Measurements from ENCODE around the gene TRIM44.
"Not testable (repeated sequence)": the region's sequence is repeated elsewhere in the genome, so short reads cannot be mapped to it uniquely, and the experiment has no call there.

The TRIM44 gene

DNA sequence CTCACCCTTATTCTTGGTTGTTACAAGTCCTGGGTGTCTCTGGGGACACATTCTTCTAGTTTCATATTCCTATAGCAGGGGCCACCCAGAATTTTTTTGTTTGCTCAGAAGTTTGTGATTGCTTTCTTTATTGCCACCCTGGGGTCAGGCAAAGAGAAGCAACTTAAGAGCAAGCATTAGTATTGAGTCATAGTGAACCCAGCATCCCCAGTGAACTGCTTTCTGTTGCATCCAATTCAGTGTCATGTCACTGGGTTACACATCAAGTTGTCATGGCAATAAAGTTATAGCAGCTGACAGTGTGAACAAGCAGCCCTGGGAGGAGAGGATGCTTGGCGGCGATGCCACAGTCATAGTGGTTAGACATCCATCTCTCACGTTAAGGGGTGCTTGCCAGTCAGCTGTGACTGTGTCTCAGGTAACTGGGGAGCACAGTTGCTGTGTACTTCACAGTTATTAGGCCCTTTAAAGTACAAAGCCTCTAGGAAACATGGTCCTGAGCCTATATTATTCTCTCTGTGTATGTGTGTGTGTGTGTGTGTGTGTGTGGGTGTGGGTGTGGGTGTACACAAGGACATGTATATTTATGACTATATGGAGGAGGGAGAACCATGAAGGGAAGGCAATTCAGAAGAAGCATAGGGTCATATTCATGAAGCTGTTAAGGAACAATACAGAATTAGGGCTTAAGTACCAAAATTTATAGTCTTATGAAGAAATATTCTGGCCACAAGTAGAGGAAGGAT is 52.5 kb downstream of the TRIM44 start:
- Mint-ChIP-seq H3K4me1 (peaks cover 26% of the 10 kb centered on the region), H3K27ac (no peak overlapping the region), H3K36me3 (peaks cover 6% of the 10 kb centered on the region), H3K4me3 (no peak overlapping the region), H3K9me3 (peaks cover 4% of the 10 kb centered on the region)
- ATAC-seq = peak; percentile 98
- peak in 1 of 2 donors; percentile 49 for DNase-seq (ENCODE audit: low spot score in 2 of 2)

- H3K4me3 Mint-ChIP-seq; H3K27ac Mint-ChIP-seq; DNase-seq (ENCODE audit: low spot score in 2 of 2); H3K36me3 Mint-ChIP-seq; ATAC-seq; H3K9me3 Mint-ChIP-seq: not testable (repeated sequence)
- peaks cover 26% of the 10 kb centered on the region for H3K4me1 Mint-ChIP-seq
These were observed 53.1 kb downstream of the TRIM44 start for GRCh38 chr11:35715677-35716076.

DNA sequence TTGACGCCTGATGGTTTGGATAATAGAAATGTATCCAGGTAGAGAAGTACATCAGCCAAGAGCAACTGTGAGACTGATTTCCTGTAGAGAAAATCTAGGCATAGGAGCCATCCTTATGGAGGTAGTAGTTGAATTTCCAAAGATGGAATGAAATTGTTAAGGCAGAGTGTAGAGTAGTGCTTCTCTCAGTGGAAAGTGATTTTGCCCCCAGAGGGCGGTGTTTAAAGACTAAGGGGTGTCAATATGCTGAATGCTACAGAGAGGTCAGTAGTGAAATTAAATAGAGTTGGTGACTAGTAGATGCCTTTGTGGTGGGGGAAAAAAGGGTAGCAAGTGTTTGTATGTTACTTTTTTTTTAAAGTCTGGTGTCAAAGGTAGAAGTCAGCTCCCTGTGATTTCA is 54.5 kb downstream of the TRIM44 start:
- Mint-ChIP-seq H3K36me3 (peaks cover 6% of the 10 kb centered on the region), H3K4me1 (peaks cover 33% of the 10 kb centered on the region), H3K27ac (no peak overlapping the region), H3K9me3 (peaks cover 4% of the 10 kb centered on the region), H3K4me3 (no peak overlapping the region)
- DNase-seq (ENCODE audit: low spot score in 2 of 2) = no peak
- no peak for ATAC-seq

DNA sequence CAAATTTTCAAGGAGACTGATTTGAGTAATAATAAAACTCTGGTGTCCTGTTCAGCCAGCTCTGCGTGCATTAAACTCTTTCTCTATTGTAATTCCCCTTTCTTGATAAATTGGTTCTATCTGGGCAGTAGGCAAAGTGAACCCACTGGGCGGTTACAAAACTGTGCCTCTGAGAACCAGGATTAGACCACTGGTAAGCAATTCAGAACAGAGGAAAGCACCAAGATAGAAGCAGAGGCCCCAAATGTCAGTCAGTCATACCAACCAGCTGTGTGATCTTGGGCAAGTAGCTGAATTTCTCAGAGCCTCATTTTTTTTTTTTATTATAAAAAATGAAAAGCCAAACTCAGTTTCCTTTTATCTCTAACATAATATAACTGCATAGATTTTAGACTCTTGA is 54.9 kb downstream of the TRIM44 start:
- DNase-seq (ENCODE audit: low spot score in 2 of 2) (no peak), ATAC-seq (no peak)
- Mint-ChIP-seq H3K9me3 (peaks cover 4% of the 10 kb centered on the region), H3K4me3 (no peak overlapping the region), H3K27ac (no peak overlapping the region), H3K4me1 (peaks cover 34% of the 10 kb centered on the region), H3K36me3 (peaks cover 3% of the 10 kb centered on the region)

DNA sequence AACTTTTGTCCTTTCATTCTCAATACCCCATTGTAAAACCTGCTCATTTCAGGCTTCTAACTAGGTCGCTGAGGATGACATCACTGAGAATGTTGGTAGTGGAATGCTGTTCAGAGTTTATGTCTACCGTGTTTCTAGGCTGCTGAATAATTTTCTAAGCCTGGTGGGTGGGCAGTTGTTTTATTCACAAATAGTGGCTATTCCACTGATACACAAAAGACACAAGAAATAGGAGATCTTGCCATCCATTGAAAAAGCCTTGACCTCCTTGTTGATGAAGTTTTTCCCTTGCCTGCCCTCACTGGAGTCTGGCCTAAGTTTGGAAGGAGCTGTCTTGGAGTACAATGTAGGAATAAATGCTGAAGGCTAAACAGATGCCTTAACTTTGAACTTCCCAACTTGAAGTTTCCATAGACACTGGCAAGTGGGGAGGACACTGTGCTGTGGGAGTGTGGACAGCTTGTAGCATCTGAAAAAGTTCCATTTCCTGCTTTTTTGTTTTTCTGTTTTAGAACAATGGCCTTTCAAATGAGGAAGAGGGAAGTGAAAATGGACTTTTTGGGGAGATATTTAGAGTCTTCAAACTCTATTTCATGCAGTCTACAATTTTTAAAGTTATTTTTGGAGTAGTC is 59.2 kb downstream of the TRIM44 start:
- Mint-ChIP-seq H3K4me3 (no peak overlapping the region), H3K36me3 (peaks cover 17% of the 10 kb centered on the region), H3K9me3 (no peaks in the 10 kb centered on the region), H3K4me1 (peaks cover 16% of the 10 kb centered on the region), H3K27ac (peak overlapping the region; percentile 50)
- peak; percentile 74 for ATAC-seq
- no peak for DNase-seq (ENCODE audit: low spot score in 2 of 2)

DNA sequence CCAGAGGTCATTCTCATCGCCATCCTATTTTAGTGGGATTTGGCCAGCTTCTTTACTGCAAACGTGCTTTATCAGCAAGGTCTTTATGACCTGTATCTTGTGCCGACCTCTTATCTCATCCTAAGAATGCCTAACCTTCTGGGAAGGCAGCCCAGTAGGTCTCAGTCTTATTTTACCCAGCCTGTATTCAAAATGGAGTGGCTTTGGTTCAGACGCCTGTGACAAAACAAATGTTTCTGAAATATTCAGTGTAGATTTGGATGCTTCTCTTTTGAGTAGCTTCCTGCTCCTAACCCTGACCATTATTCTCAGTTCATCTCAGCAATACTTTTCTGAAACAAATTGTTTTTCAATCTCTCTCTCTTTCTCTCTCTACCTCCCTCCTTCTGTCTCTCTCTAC is 60.1 kb downstream of the TRIM44 start:
- peak overlapping the region; percentile 50 for H3K27ac Mint-ChIP-seq
- no peak overlapping the region for H3K4me3 Mint-ChIP-seq
- no peaks in the 10 kb centered on the region for H3K9me3 Mint-ChIP-seq
- ATAC-seq (no peak), DNase-seq (ENCODE audit: low spot score in 2 of 2) (no peak)
- peaks cover 8% of the 10 kb centered on the region for H3K4me1 Mint-ChIP-seq
- H3K36me3 Mint-ChIP-seq = peaks cover 25% of the 10 kb centered on the region

DNA sequence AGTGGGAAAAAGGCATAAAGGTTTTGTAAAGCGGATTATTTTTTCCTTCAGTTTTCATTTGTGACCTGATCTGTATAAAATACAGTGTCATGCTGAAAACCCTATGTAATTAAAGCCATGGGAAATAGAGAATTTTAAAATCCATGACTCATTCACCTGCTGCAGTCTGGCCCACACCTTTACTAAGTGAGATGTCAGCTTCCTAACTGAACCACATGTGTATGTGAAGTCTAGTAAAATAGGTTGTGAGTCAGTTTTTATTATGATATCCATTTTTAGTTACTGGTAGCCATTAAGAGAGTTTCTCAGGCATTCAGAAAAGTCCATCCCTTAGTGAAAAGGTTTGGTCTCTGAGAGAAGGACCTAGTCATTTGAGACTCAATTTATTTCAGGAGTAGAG is 60.9 kb downstream of the TRIM44 start:
- H3K36me3 Mint-ChIP-seq = peaks cover 33% of the 10 kb centered on the region
- no peak overlapping the region for H3K27ac Mint-ChIP-seq
- no peak for DNase-seq (ENCODE audit: low spot score in 2 of 2)
- H3K4me1 Mint-ChIP-seq = peaks cover 8% of the 10 kb centered on the region
- H3K9me3 Mint-ChIP-seq = no peaks in the 10 kb centered on the region
- H3K4me3 Mint-ChIP-seq = no peak overlapping the region
- no peak for ATAC-seq

DNA sequence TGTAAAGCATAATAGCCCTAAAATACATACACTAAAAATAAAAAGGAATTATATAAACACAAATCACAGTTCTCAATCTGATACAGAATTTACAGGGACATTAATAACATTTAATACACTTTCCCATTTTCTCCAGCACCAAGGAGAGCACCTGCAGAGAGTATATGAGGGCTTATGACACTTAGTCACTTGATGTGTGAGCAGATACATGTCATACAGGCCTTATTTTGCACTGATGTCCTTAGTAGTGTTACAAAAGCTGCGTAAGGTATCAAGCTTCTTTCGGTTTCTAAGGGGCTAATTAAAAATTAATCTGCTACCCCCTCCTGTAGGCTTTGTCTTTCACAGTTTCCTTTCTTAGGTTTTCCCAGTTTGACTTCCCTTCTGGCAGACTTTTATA is 61.3 kb downstream of the TRIM44 start:
- peaks cover 8% of the 10 kb centered on the region for H3K4me1 Mint-ChIP-seq
- H3K36me3 Mint-ChIP-seq = peaks cover 37% of the 10 kb centered on the region
- no peak overlapping the region for H3K4me3 Mint-ChIP-seq
- ATAC-seq (no peak), DNase-seq (ENCODE audit: low spot score in 2 of 2) (no peak)
- H3K27ac Mint-ChIP-seq = no peak overlapping the region
- no peaks in the 10 kb centered on the region for H3K9me3 Mint-ChIP-seq

DNA sequence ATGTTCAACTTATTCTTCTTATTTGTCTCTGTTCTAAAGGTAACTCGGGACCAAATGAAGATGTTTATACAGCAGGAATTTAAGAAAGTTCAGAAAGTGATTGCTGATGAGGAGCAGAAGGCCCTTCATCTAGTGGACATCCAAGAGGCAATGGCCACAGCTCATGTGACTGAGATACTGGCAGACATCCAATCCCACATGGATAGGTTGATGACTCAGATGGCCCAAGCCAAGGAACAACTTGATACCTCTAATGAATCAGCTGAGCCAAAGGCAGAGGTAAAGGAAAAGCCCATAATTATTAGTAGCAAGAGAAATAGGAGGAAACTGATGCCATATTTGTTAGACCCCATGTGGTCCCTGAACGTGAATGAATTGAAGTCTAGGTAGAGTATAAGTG is 63.3 kb downstream of the TRIM44 start:
- H3K36me3 Mint-ChIP-seq = peaks cover 38% of the 10 kb centered on the region
- H3K9me3 Mint-ChIP-seq = peaks cover 3% of the 10 kb centered on the region
- ATAC-seq = no peak
- DNase-seq (ENCODE audit: low spot score in 2 of 2) = no peak
- H3K4me1 Mint-ChIP-seq = peaks cover 8% of the 10 kb centered on the region
- H3K27ac Mint-ChIP-seq = no peak overlapping the region
- H3K4me3 Mint-ChIP-seq = no peak overlapping the region

DNA sequence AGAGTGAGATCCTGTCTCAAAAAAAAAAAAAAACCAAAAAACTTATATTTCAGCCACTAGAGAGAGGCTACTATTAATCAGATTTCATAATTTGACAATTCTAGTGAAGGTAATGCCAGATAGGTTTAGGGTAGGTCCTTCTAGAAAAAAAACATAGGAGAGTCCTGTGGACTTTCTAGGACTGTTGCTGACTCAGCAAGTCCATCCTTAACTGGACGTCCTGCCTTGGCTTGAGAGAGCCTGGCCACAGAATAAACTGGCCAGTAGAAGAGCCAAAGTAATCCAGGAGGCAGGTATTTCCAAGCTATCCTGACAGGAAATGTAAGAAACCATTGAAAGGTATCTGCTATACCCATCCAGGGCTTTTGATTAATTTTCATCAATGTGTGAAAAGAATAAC is 64.6 kb downstream of the TRIM44 start:
- Mint-ChIP-seq H3K27ac (no peak overlapping the region), H3K4me3 (no peak overlapping the region), H3K36me3 (peaks cover 38% of the 10 kb centered on the region), H3K4me1 (no peaks in the 10 kb centered on the region), H3K9me3 (peaks cover 3% of the 10 kb centered on the region)
- DNase-seq (ENCODE audit: low spot score in 2 of 2) (no peak), ATAC-seq (no peak)

DNA sequence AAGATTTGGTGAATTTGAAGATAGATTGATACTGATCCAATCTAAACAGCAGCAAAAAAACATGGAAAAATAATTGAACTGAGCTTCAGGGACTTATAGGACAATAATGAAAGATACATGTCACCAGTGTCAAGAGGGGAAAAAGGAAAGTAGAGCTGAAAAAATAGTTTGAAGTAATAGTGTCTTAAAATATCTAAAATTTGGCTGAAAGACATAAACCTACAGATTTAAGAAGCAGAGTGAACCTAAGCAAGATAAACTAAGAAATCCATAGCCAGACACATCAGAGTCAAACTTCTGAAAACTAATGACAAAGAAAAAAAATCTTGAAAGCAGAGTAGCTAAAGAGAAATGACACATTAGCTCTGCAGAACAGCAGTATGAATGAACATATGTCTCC is 67.7 kb downstream of the TRIM44 start:
- H3K9me3 Mint-ChIP-seq = peaks cover 8% of the 10 kb centered on the region
- ATAC-seq = no peak
- peaks cover 6% of the 10 kb centered on the region for H3K4me1 Mint-ChIP-seq
- H3K27ac Mint-ChIP-seq = no peak overlapping the region
- DNase-seq (ENCODE audit: low spot score in 2 of 2) = no peak
- H3K4me3 Mint-ChIP-seq = no peak overlapping the region
- peaks cover 37% of the 10 kb centered on the region for H3K36me3 Mint-ChIP-seq

GRCh38 chr11:35734669-35735410 is 72.3 kb downstream of the TRIM44 start:
- Mint-ChIP-seq H3K36me3 (peaks cover 18% of the 10 kb centered on the region), H3K4me3 (no peak overlapping the region)

GRCh38 chr11:35735411-35735810 is 72.8 kb downstream of the TRIM44 start:
- H3K27ac Mint-ChIP-seq = peak overlapping the region; percentile 8
- peaks cover 18% of the 10 kb centered on the region for H3K36me3 Mint-ChIP-seq
- ATAC-seq (no peak), DNase-seq (ENCODE audit: low spot score in 2 of 2) (no peak)
- H3K4me1 Mint-ChIP-seq = peaks cover 6% of the 10 kb centered on the region
- H3K4me3 Mint-ChIP-seq = no peak overlapping the region
- peaks cover 5% of the 10 kb centered on the region for H3K9me3 Mint-ChIP-seq

More at GRCh38 chr11:35734669-35735410, 72.3 kb downstream of the TRIM44 start:
- DNase-seq (ENCODE audit: low spot score in 2 of 2) (no peak), ATAC-seq (no peak)
- peak overlapping the region; percentile 8 for H3K27ac Mint-ChIP-seq
- peaks cover 6% of the 10 kb centered on the region for H3K4me1 Mint-ChIP-seq
- peaks cover 8% of the 10 kb centered on the region for H3K9me3 Mint-ChIP-seq

- Mint-ChIP-seq H3K4me3 (no peak overlapping the region), H3K27ac (no peak overlapping the region), H3K9me3 (peaks cover 5% of the 10 kb centered on the region), H3K36me3 (peaks cover 18% of the 10 kb centered on the region), H3K4me1 (peaks cover 6% of the 10 kb centered on the region)
- ATAC-seq (no peak), DNase-seq (ENCODE audit: low spot score in 2 of 2) (no peak)
These were observed 73.3 kb downstream of the TRIM44 start for GRCh38 chr11:35735903-35736302.

DNA sequence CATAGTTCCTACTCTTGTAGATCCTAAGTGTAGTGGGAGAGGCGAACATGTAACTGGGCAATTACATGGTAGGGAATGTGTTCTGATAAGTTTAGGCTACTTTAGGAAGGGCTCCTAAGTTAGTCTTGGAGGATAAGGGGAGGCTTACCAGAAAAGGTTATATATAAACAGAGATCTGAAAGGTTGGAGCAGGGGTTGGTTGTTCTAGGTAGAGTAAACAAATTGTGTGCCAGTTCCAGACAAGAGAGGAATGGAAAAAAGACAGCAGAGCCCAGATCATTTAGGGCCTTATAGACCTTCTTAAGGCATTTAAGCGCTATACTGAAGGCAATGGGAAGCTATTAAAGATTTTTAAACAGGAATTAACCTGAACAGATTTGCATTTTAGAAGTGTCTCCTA is 74.4 kb downstream of the TRIM44 start:
- H3K27ac Mint-ChIP-seq = no peak overlapping the region
- H3K9me3 Mint-ChIP-seq = peaks cover 5% of the 10 kb centered on the region
- H3K4me1 Mint-ChIP-seq = peaks cover 6% of the 10 kb centered on the region
- H3K36me3 Mint-ChIP-seq = peaks cover 18% of the 10 kb centered on the region
- H3K4me3 Mint-ChIP-seq = no peak overlapping the region
- ATAC-seq = no peak
- no peak for DNase-seq (ENCODE audit: low spot score in 2 of 2)

All from stimulated activated effector memory CD8-positive, alpha-beta T cell treated with anti-CD3 and anti-CD28 coated beads, Interleukin-12 subunit alpha, Interleukin-12 subunit beta, amount 100 ng/mL, for 72 hours (primary cell).